NCI-H1105 treated with DMSO at 0.1 percent for 48 hours (cell line): ENCODE measurements around the gene HS3ST4.
A peak's percentile ranks its signal among the peaks of the same experiment; 100 is the strongest.

Experiments used
- DNase-seq: peaks from one replicate; lab custom pipeline; 2025; lab: John Stamatoyannopoulos, UW

The HS3ST4 gene

GRCh38 chr16:25895380-25895779 lies 203.6 kb downstream of the HS3ST4 start:
- DNase-seq = no peak

DNA sequence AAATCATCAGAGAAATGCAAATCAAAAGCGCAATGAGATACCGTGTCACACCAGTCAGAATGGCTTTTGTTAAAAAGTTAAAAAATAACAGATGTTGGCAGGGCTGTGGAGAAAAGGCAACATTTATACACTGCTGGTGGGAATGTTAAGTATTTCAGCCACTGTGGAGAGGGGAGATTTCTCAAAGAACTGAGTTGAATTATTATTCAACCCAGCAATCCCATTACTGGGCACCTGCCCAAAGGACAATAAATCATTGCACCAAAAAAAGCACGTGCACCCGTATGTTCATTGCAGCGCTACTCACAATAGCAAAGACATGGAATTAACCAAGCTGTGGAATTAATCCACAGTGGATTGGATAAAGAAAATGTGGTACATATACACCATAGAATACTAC lies 204.7 kb downstream of the HS3ST4 start:
- DNase-seq = peak; percentile 29

DNA sequence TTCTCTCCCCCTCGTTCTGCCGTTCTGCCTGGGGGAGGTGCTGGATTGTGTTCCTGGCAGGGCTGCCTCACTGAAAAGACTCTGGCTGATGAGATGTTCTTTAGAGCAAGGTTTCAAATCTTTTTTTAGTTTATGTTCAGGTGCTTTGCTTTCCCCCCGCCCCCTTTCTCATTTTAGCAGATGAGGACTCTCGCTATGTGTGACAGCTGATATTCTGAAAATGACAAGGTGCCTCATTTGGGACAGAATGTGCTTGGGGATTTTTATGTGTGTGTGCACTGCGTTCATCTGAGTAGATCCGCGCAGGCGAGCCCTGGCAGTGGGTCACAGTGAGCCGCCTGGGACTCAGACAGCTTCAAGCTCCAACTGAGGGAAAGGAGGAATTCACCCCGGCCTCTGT lies 205.9 kb downstream of the HS3ST4 start:
- DNase-seq = no peak

DNA sequence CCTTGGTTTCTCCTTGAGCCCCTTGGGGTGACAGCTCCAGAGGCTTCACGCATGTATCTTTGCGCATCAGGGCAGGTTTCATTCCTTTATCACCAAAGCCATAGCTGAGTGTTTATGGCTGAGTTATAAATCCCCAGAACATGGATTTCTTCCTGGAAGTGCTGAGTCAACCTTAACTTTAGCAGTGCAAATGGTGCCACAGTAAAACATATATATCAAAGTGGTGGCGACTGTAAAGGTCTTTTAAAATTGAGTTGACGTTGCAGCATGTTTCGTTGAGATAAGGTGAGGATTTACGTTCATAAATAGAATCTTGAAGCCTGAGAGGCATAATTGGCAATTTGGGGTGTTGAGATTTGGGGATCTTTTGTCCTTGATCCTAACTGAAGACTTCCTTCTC lies 214.1 kb downstream of the HS3ST4 start:
- no peak for DNase-seq

DNA sequence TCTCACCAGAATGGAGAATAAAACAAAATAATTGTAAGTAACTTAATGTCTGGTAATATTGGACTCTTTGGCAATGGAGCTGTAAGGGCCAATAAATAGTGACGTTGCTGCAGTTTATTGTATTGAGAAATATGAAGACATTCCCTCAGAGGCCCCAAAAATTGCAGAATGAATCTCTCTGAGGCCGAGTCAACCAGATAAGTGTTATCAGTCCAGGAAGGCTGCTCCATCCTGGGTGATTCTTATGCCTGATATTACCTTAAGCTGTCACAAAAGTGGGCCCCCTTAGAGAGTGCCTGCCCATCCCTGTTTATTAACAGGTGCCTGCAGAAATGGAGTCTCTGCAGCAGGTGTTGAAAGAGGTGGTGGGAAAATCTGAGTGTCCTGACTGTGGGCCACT lies 219.2 kb downstream of the HS3ST4 start:
- no peak for DNase-seq

GRCh38 chr16:25912321-25912720 lies 220.6 kb downstream of the HS3ST4 start:
- DNase-seq = no peak

- DNase-seq = no peak
These were observed 222.7 kb downstream of the HS3ST4 start for GRCh38 chr16:25914357-25914962.

GRCh38 chr16:25916037-25916436 lies 224.3 kb downstream of the HS3ST4 start:
- DNase-seq = no peak

GRCh38 chr16:25922438-25922837 lies 230.7 kb downstream of the HS3ST4 start:
- peak; percentile 24 for DNase-seq

DNA sequence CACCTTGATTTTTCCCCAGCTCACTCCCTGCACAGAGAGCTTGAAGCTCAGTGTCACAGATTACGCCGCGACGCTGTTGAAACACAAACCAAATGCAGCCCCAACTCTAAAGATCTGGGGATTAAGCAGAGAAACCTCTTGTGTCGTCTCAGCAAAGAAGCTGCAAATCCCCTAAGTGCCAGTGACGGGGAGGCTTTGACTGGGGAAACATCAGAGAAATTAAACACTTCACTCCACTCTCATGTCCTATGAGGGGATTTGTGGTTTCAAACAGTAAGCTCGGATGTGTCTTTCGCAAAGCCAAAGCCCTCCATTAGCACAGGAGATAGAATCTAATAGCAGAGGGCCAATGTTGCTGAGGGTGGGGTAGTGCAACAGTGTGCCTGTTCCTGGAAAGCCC lies 233.7 kb downstream of the HS3ST4 start:
- no peak for DNase-seq

GRCh38 chr16:25931473-25932035 lies 239.8 kb downstream of the HS3ST4 start:
- no peak for DNase-seq

DNA sequence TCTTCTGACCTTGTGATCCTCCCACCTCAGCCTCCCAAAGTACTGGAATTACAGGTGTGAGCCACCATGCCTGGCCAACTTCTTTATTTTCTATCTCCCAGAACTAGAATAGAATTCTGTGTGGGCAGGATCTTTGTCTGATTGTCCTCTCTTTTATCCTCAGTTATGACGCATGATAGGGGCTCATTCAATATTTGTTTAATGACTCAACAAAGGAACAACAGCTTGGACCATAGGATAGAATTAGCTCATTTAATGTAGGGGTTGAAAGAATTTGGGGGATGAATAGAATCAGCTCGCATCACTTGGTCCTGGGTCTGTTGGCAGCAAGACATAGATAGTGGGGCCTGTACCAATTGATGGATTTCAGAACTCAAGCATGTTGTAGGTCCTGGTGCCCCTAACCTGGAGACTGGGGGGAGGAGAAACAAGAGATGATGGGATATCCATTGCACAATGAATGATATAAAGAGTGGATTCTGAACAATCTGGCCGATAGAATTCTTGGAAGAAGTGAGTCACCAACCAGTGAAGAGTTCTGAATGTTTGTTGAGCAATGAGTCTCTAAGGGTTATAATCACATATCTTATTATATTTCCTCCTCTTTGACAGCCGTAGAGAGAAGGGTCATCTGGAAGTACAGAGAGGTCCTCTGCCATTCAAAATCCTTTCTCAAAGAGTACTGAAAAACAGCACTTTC lies 250.2 kb downstream of the HS3ST4 start:
- DNase-seq = no peak

GRCh38 chr16:25950586-25951281 lies 259.0 kb downstream of the HS3ST4 start:
- no peak for DNase-seq

GRCh38 chr16:25951999-25952398 lies 260.2 kb downstream of the HS3ST4 start:
- DNase-seq = no peak

DNA sequence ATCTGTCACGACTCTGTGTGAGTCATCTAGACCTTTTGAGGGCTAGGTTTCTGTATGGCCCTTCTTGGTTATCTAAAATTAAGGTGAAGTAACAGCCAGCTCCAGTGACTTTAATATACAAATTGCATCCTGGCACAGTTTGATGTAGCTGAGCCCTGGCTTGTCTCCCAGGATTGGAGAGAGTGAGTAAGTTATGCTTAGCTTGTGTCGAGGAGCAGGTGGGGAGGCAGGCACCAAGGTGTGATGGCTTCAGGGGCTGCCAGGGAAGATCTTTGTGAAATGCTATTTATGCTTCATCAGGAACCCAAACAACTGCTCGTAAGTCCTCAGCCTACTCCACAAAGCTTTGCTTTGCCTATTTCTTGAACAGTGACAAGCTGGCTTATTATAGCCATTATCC lies 261.2 kb downstream of the HS3ST4 start:
- peak; percentile 17 for DNase-seq

DNA sequence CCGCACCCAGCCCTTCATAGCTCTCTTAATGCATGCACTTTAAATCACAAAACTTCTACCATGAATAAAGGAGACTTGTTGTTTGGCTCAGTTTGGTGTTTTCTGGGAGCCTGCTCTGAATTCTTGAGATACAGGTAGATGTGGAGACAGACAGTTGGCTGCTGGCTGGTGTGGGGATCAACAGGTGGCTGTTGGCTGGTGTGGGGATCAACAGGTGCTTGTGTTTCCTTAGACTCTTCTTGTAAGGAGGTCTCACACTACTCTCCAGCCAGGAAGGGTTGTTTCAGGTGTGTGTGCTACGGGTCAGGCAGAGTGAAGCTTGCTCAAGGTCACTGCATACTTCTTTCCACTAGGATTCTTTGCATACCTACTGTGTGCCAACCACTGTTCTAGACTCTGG lies 265.9 kb downstream of the HS3ST4 start:
- DNase-seq = no peak

DNA sequence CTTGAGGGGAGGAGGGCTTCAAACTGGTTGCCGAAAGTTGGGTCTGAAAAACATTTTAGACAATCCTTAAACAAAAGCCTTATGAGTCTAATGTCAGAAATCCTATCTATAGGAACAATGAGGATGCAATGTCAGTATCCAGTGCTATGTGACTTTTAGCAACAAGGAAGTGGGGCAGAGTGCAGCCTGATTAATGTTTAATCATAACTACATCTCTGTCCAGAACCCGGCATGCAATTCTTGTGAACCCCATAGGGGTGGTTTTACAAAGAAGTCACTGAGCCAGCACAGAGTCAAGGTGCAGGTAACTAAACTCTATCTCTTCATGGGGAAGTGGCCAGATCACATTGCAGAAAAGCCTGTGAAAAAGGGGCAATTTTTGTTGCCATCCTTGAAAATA lies 267.5 kb downstream of the HS3ST4 start:
- no peak for DNase-seq

DNA sequence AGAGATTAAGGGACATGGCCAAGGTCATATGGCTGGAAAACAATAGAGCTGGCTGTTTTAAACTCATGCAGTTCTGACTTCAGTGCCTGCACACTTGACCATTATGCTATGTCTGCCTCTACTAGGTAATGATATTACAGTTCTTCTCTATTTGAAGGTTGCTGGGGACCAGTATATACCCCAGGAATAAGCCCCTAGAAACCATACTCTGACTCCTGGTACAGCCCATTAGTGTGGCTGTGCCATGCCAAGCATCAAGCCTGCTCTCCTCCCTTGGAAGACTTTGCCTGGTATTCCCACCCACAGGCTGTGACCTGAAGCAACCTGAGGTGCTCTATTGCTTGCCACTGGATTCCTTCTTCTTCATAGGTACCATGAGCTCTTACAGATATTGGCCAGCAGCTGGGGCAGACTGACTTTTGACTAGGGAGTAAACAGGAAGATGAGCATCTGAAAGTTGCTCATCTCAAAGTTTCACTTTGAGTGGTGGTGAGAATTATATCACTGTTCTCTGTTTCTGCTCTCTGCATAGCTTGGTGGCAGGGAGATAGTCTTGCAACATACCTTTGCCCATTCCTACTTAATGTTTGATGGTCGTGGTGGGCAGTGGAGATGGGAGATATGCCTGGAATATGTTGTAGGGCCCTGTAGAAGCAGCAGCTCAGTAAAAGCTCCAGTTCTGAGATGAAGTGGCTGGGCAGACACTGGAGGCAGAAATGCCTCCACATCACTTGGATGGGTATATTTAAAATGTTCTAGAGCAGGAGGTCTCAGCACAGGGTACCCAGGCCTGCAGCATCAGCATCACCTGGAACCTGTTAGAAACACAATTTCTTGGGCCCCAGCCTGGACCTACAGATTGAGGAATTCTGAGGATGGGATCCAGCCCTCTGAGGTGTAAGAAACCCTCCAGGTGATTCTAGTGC lies 274.7 kb downstream of the HS3ST4 start:
- DNase-seq = no peak

- no peak for DNase-seq
These were observed 285.4 kb downstream of the HS3ST4 start for GRCh38 chr16:25977121-25977520.

DNA sequence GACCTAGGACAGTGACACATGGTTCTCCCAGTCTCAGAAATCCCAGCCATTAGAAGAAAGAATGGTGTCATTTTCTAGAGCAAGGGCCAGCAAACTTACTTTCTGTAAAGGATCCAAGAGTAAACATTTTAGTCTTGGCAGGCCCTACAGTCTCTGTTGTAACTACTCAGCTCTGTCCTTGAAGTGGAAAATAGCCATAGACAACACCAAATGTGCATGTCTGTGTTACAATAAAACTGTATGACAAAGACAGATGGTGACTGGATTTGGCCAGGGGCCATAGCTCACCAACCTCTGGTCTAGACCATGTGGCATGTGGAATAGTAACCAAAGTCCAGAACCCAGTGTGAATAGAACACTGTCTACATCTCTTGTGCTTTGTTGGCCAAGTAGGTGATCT lies 286.5 kb downstream of the HS3ST4 start:
- DNase-seq = no peak

DNA sequence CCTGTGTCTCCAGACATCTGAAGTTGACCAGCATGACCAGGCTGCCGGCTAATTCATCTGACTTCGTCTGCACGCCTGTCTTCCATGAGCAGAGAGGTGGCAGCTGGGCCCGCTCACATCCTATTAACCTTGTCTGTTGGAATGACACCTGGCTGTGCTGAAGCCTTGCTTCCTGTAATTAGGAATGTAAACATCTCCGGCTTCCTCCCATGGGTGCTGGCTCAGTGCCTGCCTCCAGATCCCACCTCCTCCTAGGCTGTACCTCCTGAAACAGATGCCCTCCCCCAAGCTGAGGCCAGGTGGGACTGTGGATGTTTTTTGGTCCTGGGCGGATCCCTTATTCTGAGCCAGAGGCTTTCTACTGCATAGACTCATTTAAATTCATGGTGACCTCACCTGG lies 296.3 kb downstream of the HS3ST4 start:
- DNase-seq = peak; percentile 94

- no peak for DNase-seq
These were observed 297.1 kb downstream of the HS3ST4 start for GRCh38 chr16:25988882-25989281.
